GM19455 (cell line): ENCODE data around the gene PPP1R13L.
"Not testable (repeated sequence)": the region's sequence is repeated elsewhere in the genome, so short reads cannot be mapped to it uniquely, and the experiment has no call there.

ENCODE experiments used
- ATAC-seq: cut with Tn5 transposase; IDR thresholded peaks from one replicate; pipeline ENCODE4 v1.9.1; 2021; ENCODE audit not compliant: unreplicated experiment

PPP1R13L gene

GRCh38 chr19:45408121-45408520 is 3.3 kb upstream of the PPP1R13L start:
- ATAC-seq: no peak

GRCh38 chr19:45407585-45407984 is 2.7 kb upstream of the PPP1R13L start:
- not testable (repeated sequence) for ATAC-seq

- no peak for ATAC-seq
Measured at GRCh38 chr19:45407091-45407375, 2.2 kb upstream of the PPP1R13L start.

GRCh38 chr19:45406226-45407090 is 1.6 kb upstream of the PPP1R13L start, which contains the start of gene POLR1G:
TSS of gene POLR1G (plus strand) at chr19:45406644. CDS start at chr19:45406697, 53 bp downstream.
- peak; percentile 72 for ATAC-seq

GRCh38 chr19:45405435-45406225 is 761 bp upstream of the PPP1R13L start:
- ATAC-seq: peak; percentile 45

- ATAC-seq: no peak
Measured at GRCh38 chr19:45403781-45404556, 900 bp downstream of the PPP1R13L start.

GRCh38 chr19:45403272-45403671 is 1.6 kb downstream of the PPP1R13L start:
- no peak for ATAC-seq

- no peak for ATAC-seq
Measured at GRCh38 chr19:45402298-45403061, 2.4 kb downstream of the PPP1R13L start.

GRCh38 chr19:45401815-45402214 is 3.1 kb downstream of the PPP1R13L start:
- no peak for ATAC-seq

GRCh38 chr19:45400192-45400591 is 4.7 kb downstream of the PPP1R13L start:
- ATAC-seq: no peak

- ATAC-seq: no peak
Measured at GRCh38 chr19:45395821-45396617, 8.8 kb downstream of the PPP1R13L start.

- no peak for ATAC-seq
Measured at GRCh38 chr19:45391871-45392665, 12.8 kb downstream of the PPP1R13L start.

GRCh38 chr19:45391346-45391745 is 13.5 kb downstream of the PPP1R13L start:
- ATAC-seq: no peak

- ATAC-seq: no peak
Measured at GRCh38 chr19:45385392-45386221, 19.3 kb downstream of the PPP1R13L start.

GRCh38 chr19:45382426-45382825 is 22.4 kb downstream of the PPP1R13L start:
- no peak for ATAC-seq

- no peak for ATAC-seq
Measured at GRCh38 chr19:45380107-45380506, 24.8 kb downstream of the PPP1R13L start.

GRCh38 chr19:45376045-45376724 is 28.7 kb downstream of the PPP1R13L start:
- no peak for ATAC-seq
